Dendritic cell treated with granulocyte-macrophage colony-stimulating factor and Interleukin-4, amounts not matched to agents 40 ng/mL and 50 ng/mL, for 4 days (primary cell): ENCODE results near the gene RASAL2.

Source experiments
- H3K27ac Mint-ChIP-seq: one replicate; pipeline ENCODE4 v1.8.0; 2022; ENCODE audit warnings: mild to moderate bottlenecking, mixed read lengths
- H3K27me3 Mint-ChIP-seq: one replicate; pipeline ENCODE4 v1.8.0; 2022; ENCODE audit warnings: mild to moderate bottlenecking, mixed read lengths
- H3K36me3 Mint-ChIP-seq: one replicate; pipeline ENCODE4 v1.8.0; 2022; ENCODE audit warnings: low read depth, mixed read lengths
- H3K4me1 Mint-ChIP-seq: one replicate; pipeline ENCODE4 v1.8.0; 2022; ENCODE audit warnings: low read depth, mixed read lengths
- H3K4me3 Mint-ChIP-seq: one replicate; pipeline ENCODE4 v1.8.0; 2022; ENCODE audit warnings: mild to moderate bottlenecking, moderate library complexity, mixed read lengths
- H3K9me3 Mint-ChIP-seq: one replicate; pipeline ENCODE4 v1.8.0; 2022; ENCODE audit warnings: mixed read lengths
- intact Hi-C: fragments of 100-400 bp; cut with micrococcal nuclease; formaldehyde crosslinking; loops from one replicate; pipeline ENCODE4 v1.15.0; 2022

RASAL2 gene

DNA sequence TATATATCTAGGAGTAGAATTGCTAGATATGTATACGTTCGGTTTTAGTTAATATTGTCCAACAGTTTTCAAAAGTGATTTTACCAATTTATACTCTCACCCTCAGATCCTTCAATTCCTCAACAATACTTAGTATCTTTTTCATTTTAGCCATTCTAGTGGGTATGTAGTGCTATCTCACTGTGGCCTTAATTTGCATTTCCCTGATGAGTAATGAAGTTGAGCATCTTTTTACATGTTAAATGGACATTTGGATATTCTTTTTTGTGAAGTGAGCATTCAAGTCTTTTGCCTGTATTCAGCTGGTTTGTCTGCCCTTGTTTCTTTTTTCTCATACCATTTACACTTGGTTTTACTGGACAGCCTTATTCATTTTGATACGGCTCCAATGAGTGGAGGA, 172.2 kb downstream of the RASAL2 start:
- peaks cover 29% of the 10 kb centered on the region for H3K4me1 Mint-ChIP-seq
- H3K27ac Mint-ChIP-seq: no peak overlapping the region

GRCh38 chr1:178266619-178267066, 172.7 kb downstream of the RASAL2 start:
- Mint-ChIP-seq H3K9me3 (no peaks in the 10 kb centered on the region), H3K36me3 (peaks cover 7% of the 10 kb centered on the region), H3K4me3 (no peak overlapping the region), H3K4me1 (peaks cover 34% of the 10 kb centered on the region), H3K27ac (no peak overlapping the region), H3K27me3 (no peaks in the 10 kb centered on the region)
- intact Hi-C loops: no loop called here

More for the DNA sequence above, 172.2 kb downstream of the RASAL2 start:
- Mint-ChIP-seq H3K4me3 (no peak overlapping the region), H3K9me3 (no peaks in the 10 kb centered on the region), H3K27me3 (no peaks in the 10 kb centered on the region), H3K36me3 (peaks cover 7% of the 10 kb centered on the region)
- intact Hi-C loops: no loop called here

GRCh38 chr1:178267646-178268094, 173.8 kb downstream of the RASAL2 start:
- intact Hi-C loops: no loop called here
- H3K9me3 Mint-ChIP-seq: no peaks in the 10 kb centered on the region
- peaks cover 7% of the 10 kb centered on the region for H3K36me3 Mint-ChIP-seq
- no peak overlapping the region for H3K4me3 Mint-ChIP-seq
- H3K27me3 Mint-ChIP-seq: no peaks in the 10 kb centered on the region
- no peak overlapping the region for H3K27ac Mint-ChIP-seq
- H3K4me1 Mint-ChIP-seq: peaks cover 38% of the 10 kb centered on the region

DNA sequence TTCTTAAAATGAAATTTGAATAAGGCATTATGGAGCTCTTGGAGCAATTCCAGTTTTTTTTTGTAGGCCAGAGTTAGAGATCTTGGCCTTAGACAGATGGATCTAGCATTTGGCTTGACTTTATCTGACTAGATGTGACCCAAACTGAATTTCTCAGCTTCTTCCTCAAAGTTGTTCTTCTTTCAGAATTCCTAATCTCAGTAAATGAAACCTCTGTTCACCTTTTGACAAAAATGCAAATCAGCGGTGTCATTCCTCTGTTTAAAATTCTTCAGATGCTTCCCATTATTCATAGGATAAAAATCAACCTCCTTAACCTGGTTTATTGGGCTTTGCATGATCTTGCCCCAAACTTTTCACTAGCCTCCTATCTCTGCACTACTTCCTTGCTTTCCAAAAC, 177.6 kb downstream of the RASAL2 start:
- H3K27me3 Mint-ChIP-seq: no peaks in the 10 kb centered on the region
- intact Hi-C loops: no loop called here
- peaks cover 3% of the 10 kb centered on the region for H3K36me3 Mint-ChIP-seq
- H3K9me3 Mint-ChIP-seq: no peaks in the 10 kb centered on the region
- peaks cover 53% of the 10 kb centered on the region for H3K4me1 Mint-ChIP-seq
- H3K4me3 Mint-ChIP-seq: no peak overlapping the region
- peak overlapping the region; percentile 57 for H3K27ac Mint-ChIP-seq

DNA sequence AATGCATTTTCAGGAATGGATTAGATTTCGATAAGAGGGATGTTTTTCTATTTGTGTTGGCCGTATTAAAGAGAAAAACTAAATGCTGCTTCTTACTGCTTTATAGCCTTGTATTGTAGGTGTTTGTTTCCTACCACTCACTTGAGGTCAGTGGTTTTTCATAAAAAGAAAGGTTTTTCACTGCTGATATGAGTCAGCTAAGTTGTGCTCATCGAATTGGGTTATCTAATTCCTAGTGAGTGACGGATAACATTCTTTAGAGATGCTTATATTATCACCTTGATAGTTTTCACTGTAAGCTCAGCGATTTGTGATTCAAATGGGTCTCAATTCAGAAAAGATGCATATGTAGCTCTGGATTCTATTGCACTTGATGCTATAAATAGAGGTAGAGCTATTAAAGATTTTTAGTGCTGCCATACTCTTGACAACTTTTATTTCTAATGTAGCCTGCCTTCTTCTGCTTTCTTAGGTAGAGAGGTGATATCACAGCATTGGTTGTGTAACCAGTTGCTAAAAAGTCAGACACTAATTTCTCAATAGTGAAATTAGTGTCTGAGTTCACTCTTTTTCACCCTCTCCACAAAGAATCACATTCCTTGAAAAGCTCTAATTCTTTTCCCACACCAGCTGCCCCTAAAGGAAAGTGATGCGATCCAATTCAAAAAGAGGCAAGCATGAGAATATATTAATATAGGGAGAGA, 180.0 kb downstream of the RASAL2 start:
- Mint-ChIP-seq H3K36me3 (no peaks in the 10 kb centered on the region), H3K4me1 (peaks cover 64% of the 10 kb centered on the region), H3K27ac (no peak overlapping the region), H3K9me3 (no peaks in the 10 kb centered on the region), H3K27me3 (no peaks in the 10 kb centered on the region), H3K4me3 (no peak overlapping the region)
- intact Hi-C loops: no loop called here

- Mint-ChIP-seq H3K4me3 (no peak overlapping the region), H3K36me3 (no peaks in the 10 kb centered on the region), H3K9me3 (no peaks in the 10 kb centered on the region), H3K27me3 (no peaks in the 10 kb centered on the region), H3K27ac (no peak overlapping the region), H3K4me1 (peaks cover 64% of the 10 kb centered on the region)
- intact Hi-C loops: no loop called here
Observed at GRCh38 chr1:178275049-178275448, 181.1 kb downstream of the RASAL2 start.

DNA sequence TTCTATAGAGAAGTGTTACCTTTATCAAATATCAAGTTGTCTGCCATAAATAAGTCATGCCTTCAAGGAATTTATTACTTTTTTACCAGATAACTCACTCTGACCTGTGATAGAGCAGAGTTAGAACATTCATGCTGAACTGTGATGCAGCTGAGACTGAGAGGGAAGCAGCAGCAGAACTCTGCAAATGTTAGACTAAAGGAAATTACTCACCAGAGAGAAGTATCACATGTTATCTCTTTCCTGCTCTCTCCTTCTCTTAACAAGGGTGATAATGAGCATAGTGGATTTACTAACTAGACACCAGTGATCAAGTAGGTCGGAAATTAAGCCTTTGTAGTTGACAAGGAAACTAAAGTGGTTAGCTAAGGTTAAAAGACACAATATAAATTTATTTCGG, 181.6 kb downstream of the RASAL2 start:
- no peaks in the 10 kb centered on the region for H3K36me3 Mint-ChIP-seq
- intact Hi-C loops: no loop called here
- H3K4me3 Mint-ChIP-seq: no peak overlapping the region
- no peaks in the 10 kb centered on the region for H3K9me3 Mint-ChIP-seq
- H3K4me1 Mint-ChIP-seq: peaks cover 59% of the 10 kb centered on the region
- H3K27me3 Mint-ChIP-seq: no peaks in the 10 kb centered on the region
- H3K27ac Mint-ChIP-seq: no peak overlapping the region

GRCh38 chr1:178277793-178278530, 184.1 kb downstream of the RASAL2 start:
- Mint-ChIP-seq H3K4me3 (no peak overlapping the region), H3K27ac (peak overlapping the region; percentile 66), H3K4me1 (peaks cover 52% of the 10 kb centered on the region), H3K27me3 (no peaks in the 10 kb centered on the region), H3K9me3 (no peaks in the 10 kb centered on the region), H3K36me3 (no peaks in the 10 kb centered on the region)
- intact Hi-C loops: no loop called here

- H3K27ac Mint-ChIP-seq: peak overlapping the region; percentile 66
- H3K4me3 Mint-ChIP-seq: no peak overlapping the region
- intact Hi-C loops: no loop called here
- no peaks in the 10 kb centered on the region for H3K9me3 Mint-ChIP-seq
- peaks cover 7% of the 10 kb centered on the region for H3K36me3 Mint-ChIP-seq
- no peaks in the 10 kb centered on the region for H3K27me3 Mint-ChIP-seq
- H3K4me1 Mint-ChIP-seq: peaks cover 54% of the 10 kb centered on the region
Observed at GRCh38 chr1:178278916-178279686, 185.2 kb downstream of the RASAL2 start.

- no peaks in the 10 kb centered on the region for H3K9me3 Mint-ChIP-seq
- no peaks in the 10 kb centered on the region for H3K27me3 Mint-ChIP-seq
- H3K4me1 Mint-ChIP-seq: peaks cover 46% of the 10 kb centered on the region
- H3K36me3 Mint-ChIP-seq: peaks cover 36% of the 10 kb centered on the region
- no peak overlapping the region for H3K27ac Mint-ChIP-seq
- no peak overlapping the region for H3K4me3 Mint-ChIP-seq
- intact Hi-C loops: loop anchor here (5.0 to 10.0 kb wide), 3 partner anchors 191 to 328 kb away; partner anchors contain the start of gene RASAL2
Observed at GRCh38 chr1:178282949-178283367, 189.1 kb downstream of the RASAL2 start.

- no peaks in the 10 kb centered on the region for H3K27me3 Mint-ChIP-seq
- H3K4me1 Mint-ChIP-seq: peaks cover 41% of the 10 kb centered on the region
- H3K9me3 Mint-ChIP-seq: no peaks in the 10 kb centered on the region
- H3K36me3 Mint-ChIP-seq: peaks cover 36% of the 10 kb centered on the region
- intact Hi-C loops: loop anchor here (5.0 to 10.0 kb wide), 3 partner anchors 191 to 329 kb away; partner anchors contain the start of gene RASAL2
- H3K27ac Mint-ChIP-seq: peak overlapping the region; percentile 55
- no peak overlapping the region for H3K4me3 Mint-ChIP-seq
Observed at GRCh38 chr1:178283409-178283808, 189.5 kb downstream of the RASAL2 start.

DNA sequence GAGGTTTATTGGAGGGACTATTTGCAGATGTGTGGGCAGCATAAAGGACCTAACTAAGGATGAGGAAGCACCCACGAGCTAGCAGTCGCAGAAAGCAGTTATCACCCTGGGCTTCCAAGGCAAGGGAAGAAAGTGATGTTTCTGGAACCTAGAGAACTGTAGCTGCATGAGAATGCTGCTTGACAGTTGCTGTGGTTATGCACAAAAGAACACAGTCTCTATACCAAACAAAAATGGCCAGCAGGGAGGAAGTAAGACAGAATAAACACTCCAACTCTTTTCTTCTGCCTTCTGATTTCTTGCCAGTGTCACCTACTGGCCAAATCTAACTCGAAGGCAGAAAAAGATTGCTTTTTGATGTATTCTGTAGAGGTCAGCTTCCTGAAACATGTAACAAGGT, 190.2 kb downstream of the RASAL2 start:
- intact Hi-C loops: loop anchor here (5.0 to 10.0 kb wide), 3 partner anchors 192 to 329 kb away; partner anchors contain the start of gene RASAL2
- Mint-ChIP-seq H3K27me3 (no peaks in the 10 kb centered on the region), H3K4me1 (peaks cover 38% of the 10 kb centered on the region), H3K9me3 (no peaks in the 10 kb centered on the region), H3K27ac (peak overlapping the region; percentile 55), H3K36me3 (peaks cover 42% of the 10 kb centered on the region), H3K4me3 (no peak overlapping the region)

- Mint-ChIP-seq H3K4me1 (peaks cover 23% of the 10 kb centered on the region), H3K9me3 (no peaks in the 10 kb centered on the region), H3K27ac (no peak overlapping the region), H3K36me3 (peaks cover 37% of the 10 kb centered on the region), H3K27me3 (no peaks in the 10 kb centered on the region), H3K4me3 (no peak overlapping the region)
- intact Hi-C loops: no loop called here
Observed at GRCh38 chr1:178291166-178291565, 197.3 kb downstream of the RASAL2 start.

DNA sequence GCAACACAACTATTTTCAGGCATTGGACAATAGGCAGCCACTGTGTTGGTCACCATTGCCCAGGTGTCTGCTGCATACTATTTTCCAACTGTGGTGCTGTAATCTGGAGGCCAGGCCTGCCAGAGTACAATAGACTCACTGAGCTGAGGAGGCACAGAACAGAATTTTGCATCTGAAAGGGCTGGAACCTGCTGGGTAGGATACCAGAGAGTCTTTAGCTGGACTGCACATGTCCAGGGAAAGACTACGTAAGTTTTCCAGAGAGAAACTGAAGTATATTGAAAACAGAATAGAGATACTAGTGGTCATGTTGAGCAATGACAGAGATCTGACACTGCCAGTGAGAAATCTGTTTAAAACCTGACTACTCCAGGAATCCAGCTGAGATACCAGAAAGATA, 200.8 kb downstream of the RASAL2 start:
- peaks cover 18% of the 10 kb centered on the region for H3K4me1 Mint-ChIP-seq
- intact Hi-C loops: no loop called here
- no peak overlapping the region for H3K27ac Mint-ChIP-seq
- no peaks in the 10 kb centered on the region for H3K27me3 Mint-ChIP-seq
- no peaks in the 10 kb centered on the region for H3K9me3 Mint-ChIP-seq
- peaks cover 11% of the 10 kb centered on the region for H3K36me3 Mint-ChIP-seq
- H3K4me3 Mint-ChIP-seq: no peak overlapping the region
